Hematopoietic multipotent progenitor cell treated with erythropoietin and hydrocortisone succinate and interleukin-3 and kit ligand, for 6 days (in vitro differentiated cells): ENCODE data around the gene PBX1.

ENCODE experiments used
- DNase-seq: peaks from one replicate; pipeline ENCODE4 v3.0.0-alpha.2; 2015

The PBX1 gene

GRCh38 chr1:164731161-164731876 is 172.3 kb downstream of the PBX1 start:
- DNase-seq = no peak

GRCh38 chr1:164733070-164733469 is 174.1 kb downstream of the PBX1 start:
- DNase-seq = no peak

- DNase-seq = no peak
Measured at GRCh38 chr1:164733734-164734133, 174.8 kb downstream of the PBX1 start.

GRCh38 chr1:164735315-164736052 is 176.5 kb downstream of the PBX1 start:
- DNase-seq = peak; percentile 55

GRCh38 chr1:164736137-164736536 is 177.2 kb downstream of the PBX1 start:
- DNase-seq = no peak

- DNase-seq = no peak
Measured at GRCh38 chr1:164739189-164739588, 180.2 kb downstream of the PBX1 start.

GRCh38 chr1:164740000-164740526 is 181.1 kb downstream of the PBX1 start:
- DNase-seq = no peak

GRCh38 chr1:164742745-164743144 is 183.8 kb downstream of the PBX1 start:
- DNase-seq = no peak

GRCh38 chr1:164743976-164744375 is 185.0 kb downstream of the PBX1 start:
- no peak for DNase-seq

- DNase-seq = no peak
Measured at GRCh38 chr1:164745736-164746135, 186.8 kb downstream of the PBX1 start.

- no peak for DNase-seq
Measured at GRCh38 chr1:164746632-164747031, 187.6 kb downstream of the PBX1 start.

- DNase-seq = no peak
Measured at GRCh38 chr1:164748253-164748899, 189.4 kb downstream of the PBX1 start.

- no peak for DNase-seq
Measured at GRCh38 chr1:164753521-164754077, 194.6 kb downstream of the PBX1 start.

- DNase-seq = no peak
Measured at GRCh38 chr1:164754088-164754600, 195.2 kb downstream of the PBX1 start.

GRCh38 chr1:164755690-164756089 is 196.7 kb downstream of the PBX1 start:
- no peak for DNase-seq

- no peak for DNase-seq
Measured at GRCh38 chr1:164756741-164757140, 197.8 kb downstream of the PBX1 start.

GRCh38 chr1:164757625-164758024 is 198.6 kb downstream of the PBX1 start:
- DNase-seq = no peak

- no peak for DNase-seq
Measured at GRCh38 chr1:164759144-164759920, 200.3 kb downstream of the PBX1 start.

- no peak for DNase-seq
Measured at GRCh38 chr1:164759979-164760469, 201.0 kb downstream of the PBX1 start.

- DNase-seq = no peak
Measured at GRCh38 chr1:164760569-164760968, 201.6 kb downstream of the PBX1 start.

- DNase-seq = no peak
Measured at GRCh38 chr1:164761009-164761408, 202.0 kb downstream of the PBX1 start.

GRCh38 chr1:164763098-164763497 is 204.1 kb downstream of the PBX1 start:
- DNase-seq = no peak
